Measurements from ENCODE around the gene GINM1. TPM values are rescaled to one million over a fixed set of nuclear protein-coding genes. Genes with fewer than 3 reads are reported as not detected.

GINM1 gene
- 24.0 and 29.7 TPM in 2 replicates for total RNA-seq (2021)
- percentile 77 among the genes with signal in this experiment for Bru-seq, nascent RNA
- percentile 80 among the genes with signal in this experiment for BruChase-seq, experiment 1, labeled RNA remaining after a 2-hour chase
- percentile 75 among the genes with signal in this experiment for BruChase-seq, experiment 2, labeled RNA remaining after a 6-hour chase
- long read RNA-seq, transcript GINM1-201 (8 exons, 2,024 nt), result major isoform, 47 of 53 reads
- long read RNA-seq, partial matches to known transcripts, result 0 of 53 reads
- long read RNA-seq, other reads (novel, unspliced or antisense), result 6 of 53 reads

- DNase-seq (ENCODE audit: low spot score), result peak; percentile 96
- TF ChIP-seq EZH2 (IDR thresholded peaks at IDR 0.05; ENCODE audit: borderline replicate concordance, low read depth, low read length, poor library complexity, severe bottlenecking) (no peak), CTCF (conservative IDR thresholded peaks at IDR 0.05; ENCODE audit: low read depth, low read length) (peak; percentile 77)
- H3K4me1 ChIP-seq (ENCODE audit: insufficient read depth, low read length, poor library complexity, severe bottlenecking), result no peaks in the 10 kb centered on the region
- H3K27ac ChIP-seq (ENCODE audit: low read depth, low read length, poor library complexity, severe bottlenecking), result peak within 1 kb of the TSS; percentile 87
- BruUV-seq (replicated peaks), result no TSS peak
- CTCF ChIA-PET, result interaction anchor here (0.6 kb wide), 1 partner anchor 19 kb away, joined by 7 read pairs; no protein-coding TSS in a partner anchor
- no peaks in the 10 kb centered on the region for H3K9me3 ChIP-seq (ENCODE audit: low read depth, low read length, poor library complexity, severe bottlenecking)
- intact Hi-C loops (cut with micrococcal nuclease; ENCODE audit: unreplicated experiment), result loop anchor here (10.0 kb wide), 2 partner anchors 149 to 299 kb away; partner anchors contain the start of genes LATS1 and LRP11
- H3K27me3 ChIP-seq (replicated peaks; ENCODE audit: insufficient read depth, low read depth, low read length, poor library complexity), result no peaks in the 10 kb centered on the region
- H3K4me3 ChIP-seq (ENCODE audit: low read depth, low read length, poor library complexity, severe bottlenecking), result peak within 1 kb of the TSS; percentile 100
- no peaks in the 10 kb centered on the region for H3K36me3 ChIP-seq (ENCODE audit: insufficient read depth, low read length, poor library complexity, severe bottlenecking)
- POLR2A ChIA-PET (ENCODE audit: low non-redundant PET), result interaction anchor here (0.6 kb wide), 1 partner anchor 32 kb away, joined by 3 read pairs; no protein-coding TSS in a partner anchor
Observed at GRCh38 chr6:149565527-149566409, at the start of gene GINM1. GINM1 (plus strand) TSS chr6:149566375; CDS start chr6:149566415, 40 bp downstream.

DNA sequence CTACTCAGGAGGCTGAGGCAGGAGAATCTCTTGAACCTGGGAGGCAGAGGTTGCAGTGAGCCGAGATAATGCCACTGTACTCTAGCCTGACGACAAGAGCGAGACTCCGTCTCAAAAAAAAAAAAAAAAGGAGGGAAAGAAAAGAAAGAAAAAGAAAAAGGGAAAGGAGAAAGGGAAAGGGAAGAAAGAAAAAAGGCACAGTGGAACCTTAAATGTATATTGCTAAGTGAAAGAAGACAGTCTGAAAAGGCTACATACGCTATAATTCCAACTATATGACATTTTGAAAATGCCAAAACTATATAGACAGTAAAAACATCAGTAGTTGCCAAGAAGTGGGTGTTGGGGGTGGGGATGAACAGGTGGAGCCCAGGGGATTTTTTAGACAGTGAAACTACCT is 36.5 kb upstream of the GINM1 start:
- BruUV-seq (replicated peaks), result no TSS peak
- Histone ChIP-seq H3K27me3 (replicated peaks; ENCODE audit: insufficient read depth, low read depth, low read length, poor library complexity) (no peaks in the 10 kb centered on the region), H3K27ac (ENCODE audit: low read depth, low read length, poor library complexity, severe bottlenecking) (no peak overlapping the region), H3K4me1 (ENCODE audit: insufficient read depth, low read length, poor library complexity, severe bottlenecking) (no peaks in the 10 kb centered on the region), H3K9me3 (ENCODE audit: low read depth, low read length, poor library complexity, severe bottlenecking) (no peaks in the 10 kb centered on the region), H3K36me3 (ENCODE audit: insufficient read depth, low read length, poor library complexity, severe bottlenecking) (peaks cover 75% of the 10 kb centered on the region), H3K4me3 (ENCODE audit: low read depth, low read length, poor library complexity, severe bottlenecking) (no peak overlapping the region)
- POLR2A ChIA-PET (ENCODE audit: low non-redundant PET), result interaction anchor here (0.5 kb wide), 1 partner anchor 56 kb away, joined by 3 read pairs; no protein-coding TSS in a partner anchor
- DNase-seq (ENCODE audit: low spot score), result no peak
- CTCF ChIA-PET, result interaction anchor here (0.6 kb wide), 1 partner anchor 17 kb away, joined by 15 read pairs; no protein-coding TSS in a partner anchor
- intact Hi-C loops (cut with micrococcal nuclease; ENCODE audit: unreplicated experiment), result no loop called here
- no peak for TF ChIP-seq EZH2 (IDR thresholded peaks at IDR 0.05; ENCODE audit: borderline replicate concordance, low read depth, low read length, poor library complexity, severe bottlenecking)
- TF ChIP-seq CTCF (conservative IDR thresholded peaks at IDR 0.05; ENCODE audit: low read depth, low read length), result no peak

DNA sequence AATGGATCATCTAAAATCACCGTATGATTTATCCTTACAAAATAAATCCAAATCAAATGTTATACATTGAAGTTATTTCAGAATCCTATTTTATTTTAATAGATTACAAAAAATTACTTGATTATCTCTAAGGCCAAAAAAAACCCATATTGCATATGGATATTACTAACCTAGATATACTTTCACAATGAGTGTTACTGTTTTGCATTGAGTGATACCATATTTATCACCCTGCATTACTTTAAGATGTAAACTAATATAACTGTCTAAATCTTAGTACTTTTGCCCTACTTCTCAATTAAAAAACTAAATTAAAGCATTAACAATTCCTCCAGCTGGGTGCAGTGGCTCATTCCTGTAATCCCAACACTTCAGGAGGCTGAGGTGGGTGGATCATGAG is 31.4 kb upstream of the GINM1 start:
- TF ChIP-seq EZH2 (IDR thresholded peaks at IDR 0.05; ENCODE audit: borderline replicate concordance, low read depth, low read length, poor library complexity, severe bottlenecking) (no peak), CTCF (conservative IDR thresholded peaks at IDR 0.05; ENCODE audit: low read depth, low read length) (no peak)
- H3K36me3 ChIP-seq (ENCODE audit: insufficient read depth, low read length, poor library complexity, severe bottlenecking), result peaks cover 74% of the 10 kb centered on the region
- DNase-seq (ENCODE audit: low spot score), result no peak
- H3K9me3 ChIP-seq (ENCODE audit: low read depth, low read length, poor library complexity, severe bottlenecking), result no peaks in the 10 kb centered on the region
- intact Hi-C loops (cut with micrococcal nuclease; ENCODE audit: unreplicated experiment), result no loop called here
- no peaks in the 10 kb centered on the region for H3K27me3 ChIP-seq (replicated peaks; ENCODE audit: insufficient read depth, low read depth, low read length, poor library complexity)
- H3K4me3 ChIP-seq (ENCODE audit: low read depth, low read length, poor library complexity, severe bottlenecking), result no peak overlapping the region
- no peaks in the 10 kb centered on the region for H3K4me1 ChIP-seq (ENCODE audit: insufficient read depth, low read length, poor library complexity, severe bottlenecking)
- no TSS peak for BruUV-seq (replicated peaks)
- CTCF ChIA-PET, result no interaction called here
- no peak overlapping the region for H3K27ac ChIP-seq (ENCODE audit: low read depth, low read length, poor library complexity, severe bottlenecking)
- POLR2A ChIA-PET (ENCODE audit: low non-redundant PET), result no interaction called here

Measured in A673 (cell line).